K562 (cell line): ENCODE data around the gene PPP2R1B. TPM values are rescaled to one million over a fixed set of nuclear protein-coding genes. Genes with fewer than 3 reads are reported as not detected.
A peak's percentile ranks its signal among the peaks of the same experiment; 100 is the strongest.

ENCODE experiments used
- CC2D1A ChIP-seq: fragments of 450-650 bp; IDR thresholded peaks from 2 replicates; pipeline ENCODE4 v1.6.1; 2017; ENCODE audit warnings: mild to moderate bottlenecking
- CREM ChIP-seq: IDR thresholded peaks from 2 replicates; pipeline ENCODE4 v1.6.1; 2014; ENCODE audit warnings: antibody characterized with exemption, low read depth
- EP400 ChIP-seq: fragments of 450-650 bp; IDR thresholded peaks from 2 replicates; pipeline ENCODE4 v1.6.1; 2017; ENCODE audit warnings: antibody characterized with exemption, mild to moderate bottlenecking, moderate library complexity
- FIP1L1 ChIP-seq: fragments of 200-400 bp; formaldehyde crosslinking; IDR thresholded peaks from 2 replicates; pipeline ENCODE4 v1.6.1; 2018; ENCODE audit warnings: mild to moderate bottlenecking, low read depth, low read length; ENCODE audit not compliant: poor library complexity, severe bottlenecking
- LARP7 ChIP-seq: fragments of 450-650 bp; IDR thresholded peaks from 2 replicates; pipeline ENCODE4 v1.6.1; 2016
- NFIC ChIP-seq: fragments of 450-650 bp; IDR thresholded peaks from 2 replicates; pipeline ENCODE4 v1.6.1; 2017; ENCODE audit warnings: mild to moderate bottlenecking, inconsistent platforms
- PTRF ChIP-seq: fragments of 450-650 bp; IDR thresholded peaks from 2 replicates; pipeline ENCODE4 v1.6.1; 2016; ENCODE audit warnings: mild to moderate bottlenecking, missing genetic modification characterization, missing compliant biosample characterization
- RFX7 ChIP-seq: fragments of 250-450 bp; sonication (Bioruptor Pico); IDR thresholded peaks from 2 replicates; pipeline ENCODE4 v1.5.1; 2021; ENCODE audit warnings: mild to moderate bottlenecking
- RUNX1 ChIP-seq: sonication (generic); IDR thresholded peaks from 2 replicates; pipeline ENCODE4 v1.6.1; 2016; ENCODE audit warnings: antibody characterized with exemption, low read depth
- SIX5 ChIP-seq, 2 experiments: IDR thresholded peaks; 2 replicates each; pipeline ENCODE4 v1.6.1; 2011; ENCODE audit warnings: low read length in 2 of 2, borderline replicate concordance in 1 of 2, low read depth in 1 of 2, mild to moderate bottlenecking in 1 of 2, moderate library complexity in 1 of 2; ENCODE audit not compliant: insufficient read depth in 1 of 2
- STAT5A ChIP-seq: IDR thresholded peaks from 2 replicates; pipeline ENCODE4 v1.6.1; 2012; ENCODE audit warnings: low read length, inconsistent platforms, borderline replicate concordance
- polyA plus RNA-seq, 8 experiments: library from polyadenylated mRNA; depleted of rRNA in 4 of 8; stranded (reverse) in 5 of 8; unstranded in 3 of 8; fragments of >200 nt; fragmentation: Nextera tagmentation in 2 of 8; fragmentation: Illumina TruSeq in 1 of 8; extraction: Ambion mirVana in 2 of 8; extraction: Trizol in 1 of 8; gene quantifications; 2 replicates each; pipeline versions ENCODE4 v1.2.1 to v1.2.3, GENCODE V29; 2011 to 2014; ENCODE audit warnings: inconsistent platforms in 1 of 8, missing spikeins in 1 of 8
- total RNA-seq, 7 experiments: library from RNA; depleted of rRNA in 6 of 7; stranded (reverse); fragments of >200 nt in 6 of 7; fragmentation: Illumina TruSeq in 2 of 7; extraction: Trizol in 2 of 7; gene quantifications; 2 replicates each; pipeline versions ENCODE4 v1.2.1 to v1.2.3, GENCODE V29; 2011 to 2021; ENCODE audit warnings: low replicate concordance in 1 of 7
- TF ChIP-seq, protein P1 (sequence below): fragments of 450-650 bp; IDR thresholded peaks from 2 replicates; pipeline ENCODE4 v1.6.1; 2016; ENCODE audit warnings: antibody characterized with exemption
- TF ChIP-seq, protein P2 (sequence below): fragments of 450-650 bp; IDR thresholded peaks from 2 replicates; pipeline ENCODE4 v1.6.1; 2017; ENCODE audit warnings: antibody characterized with exemption, mild to moderate bottlenecking
- TF ChIP-seq, protein P3 (sequence below): fragments of 450-650 bp; IDR thresholded peaks from 2 replicates; pipeline ENCODE4 v1.6.1; 2016; ENCODE audit warnings: mild to moderate bottlenecking
- TF ChIP-seq, protein P4 (sequence below): sonication (generic); formaldehyde crosslinking; IDR thresholded peaks from 2 replicates; pipeline ENCODE4 v1.8.0; 2022; ENCODE audit warnings: mild to moderate bottlenecking, missing genetic modification reagents

The PPP2R1B gene
- total and polyA plus RNA-seq, 9 of the 15 experiments (the other 6 are each of a cell fraction or from before 2014, with no cell fraction given): 24.6 to 68.5 (median 39.8) TPM

DNA sequence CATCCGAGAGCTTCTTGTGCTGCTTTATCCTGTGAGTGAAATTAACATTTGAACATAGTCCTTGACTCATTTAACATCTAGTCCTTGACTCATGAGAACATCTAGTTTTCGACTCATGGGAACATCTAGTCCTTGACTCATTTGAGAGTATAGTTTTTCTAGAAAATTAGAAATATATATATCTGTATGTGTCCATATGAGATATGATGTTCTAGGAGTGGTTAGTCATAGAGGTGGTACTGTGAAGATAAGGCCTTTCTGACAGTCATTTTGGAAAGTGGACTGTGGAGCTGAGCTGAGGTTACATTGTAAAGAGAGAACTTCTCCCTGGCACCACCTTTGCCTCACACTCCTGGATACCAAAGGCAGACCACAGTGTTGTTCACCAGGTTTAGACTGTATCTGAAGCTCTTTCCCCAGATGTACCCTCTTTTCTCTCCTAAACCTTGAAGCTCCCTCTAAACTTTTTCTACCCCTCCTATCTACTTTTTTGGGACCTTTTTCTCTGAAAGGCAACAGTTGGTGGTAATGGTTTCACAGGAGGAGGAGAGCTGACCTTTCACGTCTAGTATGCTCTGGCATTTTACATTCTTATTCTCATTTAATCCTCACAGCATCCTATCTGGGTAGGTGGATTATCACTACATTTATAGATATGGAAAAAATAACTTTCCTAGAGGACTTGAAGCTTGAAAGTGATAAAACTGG lies 67.2 kb downstream of the PPP2R1B start (continued):
- TF ChIP-seq, protein P1, sequence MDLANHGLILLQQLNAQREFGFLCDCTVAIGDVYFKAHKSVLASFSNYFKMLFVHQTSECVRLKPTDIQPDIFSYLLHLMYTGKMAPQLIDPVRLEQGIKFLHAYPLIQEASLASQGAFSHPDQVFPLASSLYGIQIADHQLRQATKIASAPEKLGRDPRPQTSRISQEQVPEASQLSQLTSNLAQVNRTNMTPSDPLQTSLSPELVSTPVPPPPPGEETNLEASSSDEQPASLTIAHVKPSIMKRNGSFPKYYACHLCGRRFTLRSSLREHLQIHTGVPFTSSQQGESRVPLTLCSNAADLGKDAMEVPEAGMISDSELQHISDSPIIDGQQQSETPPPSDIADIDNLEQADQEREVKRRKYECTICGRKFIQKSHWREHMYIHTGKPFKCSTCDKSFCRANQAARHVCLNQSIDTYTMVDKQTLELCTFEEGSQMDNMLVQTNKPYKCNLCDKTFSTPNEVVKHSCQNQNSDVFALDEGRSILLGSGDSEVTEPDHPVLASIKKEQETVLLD: no peak
- TF ChIP-seq, protein P2, sequence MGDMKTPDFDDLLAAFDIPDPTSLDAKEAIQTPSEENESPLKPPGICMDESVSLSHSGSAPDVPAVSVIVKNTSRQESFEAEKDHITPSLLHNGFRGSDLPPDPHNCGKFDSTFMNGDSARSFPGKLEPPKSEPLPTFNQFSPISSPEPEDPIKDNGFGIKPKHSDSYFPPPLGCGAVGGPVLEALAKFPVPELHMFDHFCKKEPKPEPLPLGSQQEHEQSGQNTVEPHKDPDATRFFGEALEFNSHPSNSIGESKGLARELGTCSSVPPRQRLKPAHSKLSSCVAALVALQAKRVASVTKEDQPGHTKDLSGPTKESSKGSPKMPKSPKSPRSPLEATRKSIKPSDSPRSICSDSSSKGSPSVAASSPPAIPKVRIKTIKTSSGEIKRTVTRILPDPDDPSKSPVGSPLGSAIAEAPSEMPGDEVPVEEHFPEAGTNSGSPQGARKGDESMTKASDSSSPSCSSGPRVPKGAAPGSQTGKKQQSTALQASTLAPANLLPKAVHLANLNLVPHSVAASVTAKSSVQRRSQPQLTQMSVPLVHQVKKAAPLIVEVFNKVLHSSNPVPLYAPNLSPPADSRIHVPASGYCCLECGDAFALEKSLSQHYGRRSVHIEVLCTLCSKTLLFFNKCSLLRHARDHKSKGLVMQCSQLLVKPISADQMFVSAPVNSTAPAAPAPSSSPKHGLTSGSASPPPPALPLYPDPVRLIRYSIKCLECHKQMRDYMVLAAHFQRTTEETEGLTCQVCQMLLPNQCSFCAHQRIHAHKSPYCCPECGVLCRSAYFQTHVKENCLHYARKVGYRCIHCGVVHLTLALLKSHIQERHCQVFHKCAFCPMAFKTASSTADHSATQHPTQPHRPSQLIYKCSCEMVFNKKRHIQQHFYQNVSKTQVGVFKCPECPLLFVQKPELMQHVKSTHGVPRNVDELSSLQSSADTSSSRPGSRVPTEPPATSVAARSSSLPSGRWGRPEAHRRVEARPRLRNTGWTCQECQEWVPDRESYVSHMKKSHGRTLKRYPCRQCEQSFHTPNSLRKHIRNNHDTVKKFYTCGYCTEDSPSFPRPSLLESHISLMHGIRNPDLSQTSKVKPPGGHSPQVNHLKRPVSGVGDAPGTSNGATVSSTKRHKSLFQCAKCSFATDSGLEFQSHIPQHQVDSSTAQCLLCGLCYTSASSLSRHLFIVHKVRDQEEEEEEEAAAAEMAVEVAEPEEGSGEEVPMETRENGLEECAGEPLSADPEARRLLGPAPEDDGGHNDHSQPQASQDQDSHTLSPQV: peak; percentile 85
- TF ChIP-seq CREM (0 out of 2 replicates have a peak, but pooled peaks have one; percentile 20), RUNX1 (no peak), RFX7 (CRISPR knock-in tag) (no peak), FIP1L1 (no peak), SIX5 (IDR thresholded peaks at IDR 0.05; ENCODE audit: borderline replicate concordance in 1 of 2, insufficient read depth in 1 of 2, low read depth in 1 of 2, low read length in 2 of 2) (no peak), STAT5A (peak; percentile 70), NFIC (peak; percentile 40; the same call in 1 of the 2 replicates), LARP7 (no peak), CC2D1A (peak; percentile 19; the same call in 1 of the 2 replicates), PTRF (no peak), EP400 (peak; percentile 21; the same call in 1 of the 2 replicates)
- TF ChIP-seq, protein P3, sequence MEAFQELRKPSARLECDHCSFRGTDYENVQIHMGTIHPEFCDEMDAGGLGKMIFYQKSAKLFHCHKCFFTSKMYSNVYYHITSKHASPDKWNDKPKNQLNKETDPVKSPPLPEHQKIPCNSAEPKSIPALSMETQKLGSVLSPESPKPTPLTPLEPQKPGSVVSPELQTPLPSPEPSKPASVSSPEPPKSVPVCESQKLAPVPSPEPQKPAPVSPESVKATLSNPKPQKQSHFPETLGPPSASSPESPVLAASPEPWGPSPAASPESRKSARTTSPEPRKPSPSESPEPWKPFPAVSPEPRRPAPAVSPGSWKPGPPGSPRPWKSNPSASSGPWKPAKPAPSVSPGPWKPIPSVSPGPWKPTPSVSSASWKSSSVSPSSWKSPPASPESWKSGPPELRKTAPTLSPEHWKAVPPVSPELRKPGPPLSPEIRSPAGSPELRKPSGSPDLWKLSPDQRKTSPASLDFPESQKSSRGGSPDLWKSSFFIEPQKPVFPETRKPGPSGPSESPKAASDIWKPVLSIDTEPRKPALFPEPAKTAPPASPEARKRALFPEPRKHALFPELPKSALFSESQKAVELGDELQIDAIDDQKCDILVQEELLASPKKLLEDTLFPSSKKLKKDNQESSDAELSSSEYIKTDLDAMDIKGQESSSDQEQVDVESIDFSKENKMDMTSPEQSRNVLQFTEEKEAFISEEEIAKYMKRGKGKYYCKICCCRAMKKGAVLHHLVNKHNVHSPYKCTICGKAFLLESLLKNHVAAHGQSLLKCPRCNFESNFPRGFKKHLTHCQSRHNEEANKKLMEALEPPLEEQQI: 0 out of 2 replicates have a peak, but pooled peaks have one; percentile 34
- TF ChIP-seq, protein P4, sequence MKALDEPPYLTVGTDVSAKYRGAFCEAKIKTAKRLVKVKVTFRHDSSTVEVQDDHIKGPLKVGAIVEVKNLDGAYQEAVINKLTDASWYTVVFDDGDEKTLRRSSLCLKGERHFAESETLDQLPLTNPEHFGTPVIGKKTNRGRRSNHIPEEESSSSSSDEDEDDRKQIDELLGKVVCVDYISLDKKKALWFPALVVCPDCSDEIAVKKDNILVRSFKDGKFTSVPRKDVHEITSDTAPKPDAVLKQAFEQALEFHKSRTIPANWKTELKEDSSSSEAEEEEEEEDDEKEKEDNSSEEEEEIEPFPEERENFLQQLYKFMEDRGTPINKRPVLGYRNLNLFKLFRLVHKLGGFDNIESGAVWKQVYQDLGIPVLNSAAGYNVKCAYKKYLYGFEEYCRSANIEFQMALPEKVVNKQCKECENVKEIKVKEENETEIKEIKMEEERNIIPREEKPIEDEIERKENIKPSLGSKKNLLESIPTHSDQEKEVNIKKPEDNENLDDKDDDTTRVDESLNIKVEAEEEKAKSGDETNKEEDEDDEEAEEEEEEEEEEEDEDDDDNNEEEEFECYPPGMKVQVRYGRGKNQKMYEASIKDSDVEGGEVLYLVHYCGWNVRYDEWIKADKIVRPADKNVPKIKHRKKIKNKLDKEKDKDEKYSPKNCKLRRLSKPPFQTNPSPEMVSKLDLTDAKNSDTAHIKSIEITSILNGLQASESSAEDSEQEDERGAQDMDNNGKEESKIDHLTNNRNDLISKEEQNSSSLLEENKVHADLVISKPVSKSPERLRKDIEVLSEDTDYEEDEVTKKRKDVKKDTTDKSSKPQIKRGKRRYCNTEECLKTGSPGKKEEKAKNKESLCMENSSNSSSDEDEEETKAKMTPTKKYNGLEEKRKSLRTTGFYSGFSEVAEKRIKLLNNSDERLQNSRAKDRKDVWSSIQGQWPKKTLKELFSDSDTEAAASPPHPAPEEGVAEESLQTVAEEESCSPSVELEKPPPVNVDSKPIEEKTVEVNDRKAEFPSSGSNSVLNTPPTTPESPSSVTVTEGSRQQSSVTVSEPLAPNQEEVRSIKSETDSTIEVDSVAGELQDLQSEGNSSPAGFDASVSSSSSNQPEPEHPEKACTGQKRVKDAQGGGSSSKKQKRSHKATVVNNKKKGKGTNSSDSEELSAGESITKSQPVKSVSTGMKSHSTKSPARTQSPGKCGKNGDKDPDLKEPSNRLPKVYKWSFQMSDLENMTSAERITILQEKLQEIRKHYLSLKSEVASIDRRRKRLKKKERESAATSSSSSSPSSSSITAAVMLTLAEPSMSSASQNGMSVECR (CRISPR knock-in tag): no peak
